OCI-LY1 (cell line): Measurements from ENCODE around the gene PFN3.

ENCODE experiments used
- CTCF ChIP-seq: fragments of 200-600 bp; sonication (generic), shearing (Covaris generic); IDR thresholded peaks from 2 replicates; pipeline ENCODE4 v1.5.1; 2017; ENCODE audit warnings: mild to moderate bottlenecking, antibody characterized with exemption, low read length, moderate library complexity, mixed read lengths
- EZH2 ChIP-seq: fragments of 200-600 bp; sonication (generic), shearing (Covaris generic); IDR thresholded peaks from 2 replicates; pipeline ENCODE4 v1.8.0; 2017; ENCODE audit warnings: borderline replicate concordance, mixed run types, mild to moderate bottlenecking, antibody characterized with exemption, low read length, moderate library complexity, mixed read lengths

GRCh38 chr5:177355162-177355867 lies 45.1 kb downstream of the PFN3 start:
- TF ChIP-seq CTCF (no peak), EZH2 (no peak)
